Kidney (tissue), 14 donors: ENCODE measurements around the gene GTPBP6. TPM values are rescaled to one million over a fixed set of nuclear protein-coding genes. Genes with fewer than 3 reads are reported as not detected.

Experiments used
- DNase-seq, 5 donors: peaks; one replicate each; pipeline ENCODE4 v3.0.0-alpha.2; 2013 to 2020
- FAIRE-seq: peaks from 2 replicates; lab custom pipeline; 2012; peaks lifted over from hg19 to GRCh38; lab: Jason Lieb, UNC
- H3K27ac ChIP-seq, 2 donors: one replicate each; pipeline ENCODE4 v1.7.0; 2013; ENCODE audit warnings: low read depth in 2 of 2, low read length in 2 of 2, inconsistent platforms in 1 of 2
- H3K27me3 ChIP-seq: one replicate; pipeline ENCODE4 v1.7.1; 2013; ENCODE audit warnings: low read length, inconsistent platforms; ENCODE audit not compliant: control insufficient read depth, insufficient read depth
- H3K36me3 ChIP-seq, 3 donors: one replicate each; pipeline versions ENCODE4 v1.7.0 to v1.7.1; 2013; ENCODE audit warnings: low read length in 3 of 3, control low read depth in 1 of 3, inconsistent platforms in 1 of 3; ENCODE audit not compliant: insufficient read depth in 3 of 3, control insufficient read depth in 2 of 3
- H3K4me1 ChIP-seq, 3 donors: one replicate each; pipeline versions ENCODE4 v1.7.0 to v1.7.1; 2013; ENCODE audit warnings: low read length in 3 of 3, inconsistent platforms in 1 of 3, low read depth in 1 of 3; ENCODE audit not compliant: control insufficient read depth in 2 of 3, insufficient read depth in 2 of 3
- H3K4me3 ChIP-seq, 3 donors: one replicate each; pipeline versions ENCODE4 v1.7.0 to v1.8.1; 2013; ENCODE audit warnings: low read length in 3 of 3, control low read depth in 1 of 3, inconsistent platforms in 1 of 3
- H3K9ac ChIP-seq, 3 donors: one replicate each; pipeline versions ENCODE4 v1.7.0 to v1.7.1; 2013; ENCODE audit warnings: low read length in 3 of 3, control low read depth in 1 of 3, inconsistent platforms in 1 of 3
- H3K9me3 ChIP-seq, 3 donors: one replicate each; pipeline versions ENCODE4 v1.7.0 to v1.7.1; 2013; ENCODE audit warnings: low read length in 3 of 3, control low read depth in 1 of 3, inconsistent platforms in 1 of 3; ENCODE audit not compliant: control insufficient read depth in 2 of 3, insufficient read depth in 1 of 3
- CTCF ChIP-seq: IDR thresholded peaks from 3 replicates; pipeline ENCODE4 v1.5.1; 2012; ENCODE audit warnings: mild to moderate bottlenecking, moderate library complexity, borderline replicate concordance; ENCODE audit not compliant: insufficient read depth; ENCODE audit errors: extremely low read depth
- intact Hi-C: fragments of 100-400 bp; cut with DNase I; formaldehyde crosslinking; loops from one replicate; pipeline ENCODE4 v1.11.1; 2022
- polyA plus RNA-seq: library from polyadenylated mRNA; stranded (reverse); fragments of 350-450 nt; fragmentation: Illumina TruSeq; extraction: RNeasy Lipid Tissue Mini Kit (QIAGEN cat#74804); gene quantifications from one replicate; pipeline ENCODE4 v1.2.3, GENCODE V29; 2014; ENCODE audit warnings: low read depth, low replicate concordance; ENCODE audit not compliant: insufficient read depth
- total RNA-seq: library from RNA; stranded (reverse); fragmentation: NEBNext Ultra II Directional; extraction: Animal tissue kit (Norgen Biotek cat#: 25700); gene quantifications from one replicate; pipeline ENCODE4 v1.2.1, GENCODE V29; 2021
- donor health status: control.
- donor health status: control.
- donor health status: control.
- donor health status: control.
- donor health status: control.
- donor health status: DM: yes; HTN: yes; CAD: no.
- donor health status: Normal renal cell carcinoma (clear cell type).

The GTPBP6 gene
- total and polyA plus RNA-seq, 2 donors from 2014 or later = 50.1 to 61.9 TPM

- peak; percentile 34 to 91 (median 74) for DNase-seq
- intact Hi-C loops = no loop called here
- no peak for FAIRE-seq
- no peak overlapping the region for H3K9ac ChIP-seq
- peak overlapping the region in 1 of 2 donors; percentile 37 for H3K27ac ChIP-seq
- no peak overlapping the region for H3K4me3 ChIP-seq
- H3K9me3 ChIP-seq = no peaks in the 10 kb centered on the region
- no peaks in the 10 kb centered on the region for H3K27me3 ChIP-seq
- peaks cover 0 to 2% (median 0%) of the 10 kb centered on the region in 3 donors for H3K4me1 ChIP-seq
- H3K36me3 ChIP-seq = no peaks in the 10 kb centered on the region
- no peak for TF ChIP-seq CTCF
Observed at GRCh38 chrX:274904-275475, 43.6 kb downstream of the GTPBP6 start.

GRCh38 chrX:270848-271367, 47.7 kb downstream of the GTPBP6 start:
- Histone ChIP-seq H3K9ac (no peak overlapping the region), H3K27ac (no peak overlapping the region), H3K27me3 (no peaks in the 10 kb centered on the region), H3K36me3 (no peaks in the 10 kb centered on the region), H3K4me1 (peaks cover 0 to 2% (median 0%) of the 10 kb centered on the region in 3 donors), H3K9me3 (no peaks in the 10 kb centered on the region), H3K4me3 (no peak overlapping the region)
- no peak for FAIRE-seq
- no peak for TF ChIP-seq CTCF
- DNase-seq = peak in 1 of 5 donors; percentile 42
- intact Hi-C loops = no loop called here

GRCh38 chrX:267771-268261, 50.8 kb downstream of the GTPBP6 start:
- TF ChIP-seq CTCF = no peak
- Histone ChIP-seq H3K9ac (no peak overlapping the region), H3K4me3 (no peak overlapping the region), H3K27me3 (no peaks in the 10 kb centered on the region), H3K27ac (no peak overlapping the region), H3K36me3 (no peaks in the 10 kb centered on the region), H3K4me1 (no peaks in the 10 kb centered on the region), H3K9me3 (no peaks in the 10 kb centered on the region)
- intact Hi-C loops = no loop called here
- no peak for FAIRE-seq
- DNase-seq = peak in 1 of 5 donors; percentile 59
